Parathyroid adenoma (tissue), 2 donors: ENCODE results near the gene HMBS.

Experiments used
- H2AFZ ChIP-seq: fragments of 300-600 bp; sonication (generic); one replicate; pipeline ENCODE4 v1.7.0; 2017; ENCODE audit warnings: antibody characterized with exemption, mild to moderate bottlenecking
- H3K27ac ChIP-seq: fragments of 300-600 bp; sonication (generic); one replicate; pipeline ENCODE4 v1.7.0; 2017
- H3K27me3 ChIP-seq: fragments of 300-600 bp; sonication (generic); one replicate; pipeline ENCODE4 v1.7.0; 2017; ENCODE audit warnings: low read length; ENCODE audit not compliant: control insufficient read depth, insufficient read depth
- H3K36me3 ChIP-seq: fragments of 300-600 bp; sonication (generic); one replicate; pipeline ENCODE4 v1.7.0; 2017; ENCODE audit warnings: low read length; ENCODE audit not compliant: control insufficient read depth, insufficient read depth
- H3K4me1 ChIP-seq: fragments of 300-600 bp; sonication (generic); one replicate; pipeline ENCODE4 v1.7.0; 2017; ENCODE audit warnings: control low read depth
- H3K4me2 ChIP-seq: fragments of 300-600 bp; sonication (generic); one replicate; pipeline ENCODE4 v1.7.0; 2017; ENCODE audit warnings: low read length
- H3K4me3 ChIP-seq: fragments of 300-600 bp; sonication (generic); one replicate; pipeline ENCODE4 v1.7.0; 2017; ENCODE audit warnings: low read depth, low read length
- H3K79me2 ChIP-seq: fragments of 300-600 bp; sonication (generic); one replicate; pipeline ENCODE4 v1.7.0; 2017; ENCODE audit warnings: control low read depth
- H3K9ac ChIP-seq: fragments of 300-600 bp; sonication (generic); one replicate; pipeline ENCODE4 v1.7.0; 2017; ENCODE audit warnings: mild to moderate bottlenecking
- H3K9me3 ChIP-seq: fragments of 300-600 bp; sonication (generic); one replicate; pipeline ENCODE4 v1.7.0; 2017; ENCODE audit warnings: low read length; ENCODE audit not compliant: control insufficient read depth
- CTCF ChIP-seq: fragments of 300-600 bp; sonication (generic); IDR thresholded peaks from one replicate; pipeline ENCODE4 v1.7.0; 2017; ENCODE audit warnings: antibody characterized with exemption, mild to moderate bottlenecking
- donor health status: primary hyperparathyroidism.

Gene HMBS

GRCh38 chr11:119065369-119065768 is 19.3 kb upstream of the HMBS start:
- Histone ChIP-seq H3K79me2 (peaks cover 4% of the 10 kb centered on the region), H2AFZ (no peak overlapping the region), H3K27me3 (no peaks in the 10 kb centered on the region), H3K9ac (no peak overlapping the region), H3K4me1 (no peaks in the 10 kb centered on the region), H3K27ac (no peak overlapping the region), H3K36me3 (no peaks in the 10 kb centered on the region), H3K4me3 (no peak overlapping the region), H3K9me3 (no peaks in the 10 kb centered on the region), H3K4me2 (no peak overlapping the region)
- no peak for TF ChIP-seq CTCF

- no peaks in the 10 kb centered on the region for H3K36me3 ChIP-seq
- H3K9ac ChIP-seq, result peak within 1 kb of the TSS; percentile 80
- peaks cover 4% of the 10 kb centered on the region for H3K79me2 ChIP-seq
- H3K4me1 ChIP-seq, result no peaks in the 10 kb centered on the region
- H3K9me3 ChIP-seq, result no peaks in the 10 kb centered on the region
- H3K4me2 ChIP-seq, result peak within 1 kb of the TSS; percentile 74
- no peak for TF ChIP-seq CTCF
- H3K4me3 ChIP-seq, result peak within 1 kb of the TSS; percentile 92
- no peaks in the 10 kb centered on the region for H3K27me3 ChIP-seq
- H2AFZ ChIP-seq, result peak within 1 kb of the TSS; percentile 96
- H3K27ac ChIP-seq, result peak within 1 kb of the TSS; percentile 87
These were observed 17.1 kb upstream of the HMBS start, which contains the start of gene VPS11 for GRCh38 chr11:119067371-119068222. VPS11 (plus strand) TSS chr11:119067818; CDS start chr11:119067824, 6 bp downstream.

GRCh38 chr11:119077839-119078238 is 6.8 kb upstream of the HMBS start:
- no peaks in the 10 kb centered on the region for H3K79me2 ChIP-seq
- H3K4me2 ChIP-seq, result no peak overlapping the region
- no peak overlapping the region for H3K4me3 ChIP-seq
- H3K4me1 ChIP-seq, result no peaks in the 10 kb centered on the region
- TF ChIP-seq CTCF, result no peak
- H3K36me3 ChIP-seq, result no peaks in the 10 kb centered on the region
- H3K9ac ChIP-seq, result no peak overlapping the region
- no peaks in the 10 kb centered on the region for H3K9me3 ChIP-seq
- no peak overlapping the region for H2AFZ ChIP-seq
- H3K27ac ChIP-seq, result no peak overlapping the region
- H3K27me3 ChIP-seq, result no peaks in the 10 kb centered on the region

- Histone ChIP-seq H3K9me3 (no peaks in the 10 kb centered on the region), H3K9ac (no peak overlapping the region), H3K36me3 (no peaks in the 10 kb centered on the region), H3K4me2 (no peak overlapping the region), H3K4me3 (no peak overlapping the region), H3K27ac (no peak overlapping the region), H3K79me2 (no peaks in the 10 kb centered on the region), H3K4me1 (no peaks in the 10 kb centered on the region), H3K27me3 (no peaks in the 10 kb centered on the region), H2AFZ (no peak overlapping the region)
- TF ChIP-seq CTCF, result no peak
These were observed 5.8 kb upstream of the HMBS start for GRCh38 chr11:119078675-119079420.
